Stimulated activated CD4-positive, alpha-beta T cell treated with anti-CD3 and anti-CD28 coated beads, Interleukin-4, amount 100 ng/mL, for 4 hours (primary cell): ENCODE results near the gene GRID2.

Experiments
- DNase-seq, 2 experiments: peaks; one replicate each; pipeline ENCODE4 v3.0.0-alpha.2; 2020

GRID2 gene

GRCh38 chr4:92988301-92988700 lies 684.5 kb downstream of the GRID2 start:
- DNase-seq: no peak

GRCh38 chr4:92992758-92993157 lies 689.0 kb downstream of the GRID2 start:
- no peak for DNase-seq

- DNase-seq: no peak
Measured at GRCh38 chr4:92994727-92995126, 691.0 kb downstream of the GRID2 start.

- DNase-seq: no peak
Measured at GRCh38 chr4:92996533-92996932, 692.8 kb downstream of the GRID2 start.

- DNase-seq: no peak
Measured at GRCh38 chr4:93000910-93001309, 697.1 kb downstream of the GRID2 start.

- DNase-seq: no peak
Measured at GRCh38 chr4:93002240-93002639, 698.5 kb downstream of the GRID2 start.

- no peak for DNase-seq
Measured at GRCh38 chr4:93016350-93016749, 712.6 kb downstream of the GRID2 start.

- no peak for DNase-seq
Measured at GRCh38 chr4:93018243-93018642, 714.5 kb downstream of the GRID2 start.

GRCh38 chr4:93018806-93019205 lies 715.0 kb downstream of the GRID2 start:
- DNase-seq: no peak

- no peak for DNase-seq
Measured at GRCh38 chr4:93029769-93030168, 726.0 kb downstream of the GRID2 start.

- DNase-seq: no peak
Measured at GRCh38 chr4:93030670-93031069, 726.9 kb downstream of the GRID2 start.

- DNase-seq: no peak
Measured at GRCh38 chr4:93031431-93032098, 727.8 kb downstream of the GRID2 start.

- DNase-seq: no peak
Measured at GRCh38 chr4:93042746-93043145, 739.0 kb downstream of the GRID2 start.

- DNase-seq: no peak
Measured at GRCh38 chr4:93053140-93053539, 749.4 kb downstream of the GRID2 start.

- DNase-seq: no peak
Measured at GRCh38 chr4:93061826-93062225, 758.1 kb downstream of the GRID2 start.

- DNase-seq: no peak
Measured at GRCh38 chr4:93063325-93063724, 759.6 kb downstream of the GRID2 start.

- no peak for DNase-seq
Measured at GRCh38 chr4:93065790-93066189, 762.0 kb downstream of the GRID2 start.

- no peak for DNase-seq
Measured at GRCh38 chr4:93066749-93067148, 763.0 kb downstream of the GRID2 start.

GRCh38 chr4:93072292-93072691 lies 768.5 kb downstream of the GRID2 start:
- DNase-seq: no peak

GRCh38 chr4:93080316-93080715 lies 776.5 kb downstream of the GRID2 start:
- no peak for DNase-seq

GRCh38 chr4:93084599-93085305 lies 781.0 kb downstream of the GRID2 start:
- DNase-seq: no peak

GRCh38 chr4:93086356-93086755 lies 782.6 kb downstream of the GRID2 start:
- no peak for DNase-seq

GRCh38 chr4:93092765-93093164 lies 789.0 kb downstream of the GRID2 start:
- no peak for DNase-seq

GRCh38 chr4:93103042-93103441 lies 799.3 kb downstream of the GRID2 start:
- no peak for DNase-seq

- no peak for DNase-seq
Measured at GRCh38 chr4:93116624-93117023, 812.9 kb downstream of the GRID2 start.
